Activated CD4-positive, alpha-beta memory T cell treated with anti-CD3 and anti-CD28 coated beads, Interleukin-2, amount 10 ng/mL, durations not matched to agents 7 days and 5 days (primary cell): ENCODE data around the gene PCDHB4. TPM values are rescaled to one million over a fixed set of nuclear protein-coding genes. Genes with fewer than 3 reads are reported as not detected.
"Not testable (repeated sequence)": the region's sequence is repeated elsewhere in the genome, so short reads cannot be mapped to it uniquely, and the experiment has no call there.

Experiments
- CTCF ChIA-PET: fragments of 350-600 bp; sonication (Branson Sonifier 250); formaldehyde crosslinking; loops from one replicate; lab custom pipeline; 2021; ENCODE audit warnings: antibody characterized with exemption, inconsistent platforms; lab: Charles Lee
- POLR2A ChIA-PET: fragments of 350-600 bp; sonication (Branson Sonifier 250); formaldehyde crosslinking; loops from one replicate; lab custom pipeline; 2021; ENCODE audit warnings: antibody characterized with exemption; lab: Charles Lee
- DNase-seq: peaks from one replicate; pipeline ENCODE4 v3.0.0-alpha.2; 2020
- H3K27ac Mint-ChIP-seq: one replicate; pipeline ENCODE4 v1.8.0; 2021; ENCODE audit warnings: mild to moderate bottlenecking, mixed read lengths
- H3K27me3 Mint-ChIP-seq: one replicate; pipeline ENCODE4 v1.8.0; 2021; ENCODE audit warnings: mixed read lengths
- H3K36me3 Mint-ChIP-seq: one replicate; pipeline ENCODE4 v1.8.0; 2021; ENCODE audit warnings: low read depth, mixed read lengths
- H3K4me1 Mint-ChIP-seq: one replicate; pipeline ENCODE4 v1.8.0; 2021; ENCODE audit warnings: mixed read lengths
- H3K4me3 Mint-ChIP-seq: one replicate; pipeline ENCODE4 v1.8.0; 2021; ENCODE audit warnings: mild to moderate bottlenecking, mixed read lengths
- H3K9me3 Mint-ChIP-seq: one replicate; pipeline ENCODE4 v1.8.0; 2021; ENCODE audit warnings: mixed read lengths
- total RNA-seq, 2 experiments: library from RNA; stranded (reverse); gene quantifications; one replicate each; pipeline ENCODE4 v1.2.3, GENCODE V29; 2021

Gene PCDHB4
- total RNA-seq, 2 experiments from 2014 or later = not detected

GRCh38 chr5:141155540-141156374 lies 34.1 kb downstream of the PCDHB4 start:
- DNase-seq = no peak
- ChIA-PET CTCF (no interaction called here), POLR2A (no interaction called here)
- Mint-ChIP-seq H3K36me3 (peaks cover 2% of the 10 kb centered on the region), H3K27ac (no peak overlapping the region), H3K4me1 (no peaks in the 10 kb centered on the region), H3K27me3 (no peaks in the 10 kb centered on the region), H3K9me3 (peaks cover 13% of the 10 kb centered on the region), H3K4me3 (no peak overlapping the region)

GRCh38 chr5:141157356-141157755 lies 35.7 kb downstream of the PCDHB4 start:
- H3K4me3 Mint-ChIP-seq, CTCF ChIA-PET: not testable (repeated sequence)

GRCh38 chr5:141157901-141158300 lies 36.3 kb downstream of the PCDHB4 start:
- POLR2A ChIA-PET, H3K4me1 Mint-ChIP-seq, H3K36me3 Mint-ChIP-seq, H3K27ac Mint-ChIP-seq, CTCF ChIA-PET, DNase-seq, H3K9me3 Mint-ChIP-seq, H3K27me3 Mint-ChIP-seq, H3K4me3 Mint-ChIP-seq: not testable (repeated sequence)

More at GRCh38 chr5:141157356-141157755, 35.7 kb downstream of the PCDHB4 start:
- H3K4me1 Mint-ChIP-seq, DNase-seq, H3K36me3 Mint-ChIP-seq, H3K27ac Mint-ChIP-seq, H3K27me3 Mint-ChIP-seq, POLR2A ChIA-PET, H3K9me3 Mint-ChIP-seq: not testable (repeated sequence)

DNA sequence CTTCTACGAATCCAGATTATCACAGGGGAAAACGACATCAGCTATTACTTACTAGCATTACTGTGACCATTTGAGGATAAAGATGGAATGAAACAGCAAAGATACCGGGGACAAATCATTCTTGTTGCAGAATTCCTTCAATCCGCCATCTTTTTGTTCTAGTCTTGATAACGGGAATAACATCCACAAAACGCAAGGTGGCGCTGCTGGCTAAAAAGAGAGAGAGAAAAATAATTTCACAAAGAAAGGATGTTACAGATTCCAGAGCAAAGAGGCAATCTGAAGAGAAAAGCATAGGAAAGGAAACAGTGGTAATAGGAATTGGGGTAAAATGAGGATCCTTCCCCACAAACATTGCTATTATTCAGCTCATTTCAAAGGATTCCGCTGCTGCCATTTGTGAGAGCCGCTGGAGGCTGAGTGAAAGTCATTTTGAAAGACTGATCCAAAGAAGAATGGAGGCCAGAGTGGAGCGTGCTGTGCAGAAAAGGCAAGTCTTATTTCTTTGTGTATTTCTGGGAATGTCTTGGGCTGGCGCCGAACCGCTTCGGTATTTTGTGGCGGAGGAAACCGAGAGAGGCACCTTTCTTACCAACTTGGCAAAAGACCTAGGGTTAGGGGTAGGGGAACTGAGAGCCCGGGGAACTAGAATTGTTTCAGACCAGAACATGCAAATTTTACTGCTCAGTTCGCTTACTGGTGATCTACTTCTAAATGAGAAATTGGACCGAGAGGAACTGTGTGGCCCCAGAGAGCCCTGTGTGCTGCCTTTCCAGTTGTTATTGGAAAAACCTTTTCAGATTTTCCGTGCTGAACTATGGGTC lies 51.0 kb downstream of the PCDHB4 start, which contains the start of gene PCDHB7:
TSS of gene PCDHB7 (plus strand) at position 264 of the 824 bp plus-strand sequence. CDS start at position 456, 192 bp downstream.
- Mint-ChIP-seq H3K27ac (no peak within 1 kb of the TSS), H3K36me3 (no peaks in the 10 kb centered on the region), H3K27me3 (no peaks in the 10 kb centered on the region), H3K4me1 (no peaks in the 10 kb centered on the region), H3K4me3 (no peak within 1 kb of the TSS), H3K9me3 (peaks cover 11% of the 10 kb centered on the region)
- no peak for DNase-seq
- ChIA-PET CTCF (no interaction called here), POLR2A (no interaction called here)

DNA sequence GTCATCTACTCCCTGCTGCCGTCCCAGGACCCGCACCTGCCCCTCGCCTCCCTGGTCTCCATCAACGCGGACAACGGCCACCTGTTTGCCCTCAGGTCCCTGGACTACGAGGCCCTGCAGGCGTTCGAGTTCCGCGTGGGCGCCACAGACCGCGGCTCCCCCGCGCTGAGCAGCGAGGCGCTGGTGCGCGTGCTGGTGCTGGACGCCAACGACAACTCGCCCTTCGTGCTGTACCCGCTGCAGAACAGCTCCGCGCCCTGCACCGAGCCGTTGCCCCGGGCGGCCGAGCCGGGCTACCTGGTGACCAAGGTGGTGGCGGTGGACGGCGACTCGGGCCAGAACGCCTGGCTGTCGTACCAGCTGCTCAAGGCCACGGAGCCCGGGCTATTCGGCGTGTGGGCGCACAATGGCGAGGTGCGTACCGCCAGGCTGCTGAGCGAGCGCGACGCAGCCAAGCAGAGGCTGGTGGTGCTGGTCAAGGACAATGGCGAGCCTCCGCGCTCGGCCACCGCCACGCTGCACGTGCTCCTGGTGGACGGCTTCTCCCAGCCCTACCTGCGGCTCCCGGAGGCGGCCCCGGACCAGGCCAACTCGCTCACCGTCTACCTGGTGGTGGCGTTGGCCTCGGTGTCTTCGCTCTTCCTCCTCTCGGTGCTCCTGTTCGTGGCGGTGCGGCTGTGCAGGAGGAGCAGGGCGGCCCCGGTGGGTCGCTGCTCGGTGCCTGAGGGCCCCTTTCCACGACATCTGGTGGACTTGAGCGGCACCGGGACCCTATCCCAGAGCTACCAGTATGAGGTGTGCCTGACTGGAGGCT lies 52.9 kb downstream of the PCDHB4 start:
- H3K36me3 Mint-ChIP-seq, CTCF ChIA-PET, H3K27ac Mint-ChIP-seq, H3K4me3 Mint-ChIP-seq, H3K27me3 Mint-ChIP-seq, H3K4me1 Mint-ChIP-seq, POLR2A ChIA-PET, DNase-seq: not testable (repeated sequence)
- peaks cover 11% of the 10 kb centered on the region for H3K9me3 Mint-ChIP-seq

Other genes starting within 250 kb of the PCDHB4 start
- gene PCDHA12, start 246.5 kb upstream of the PCDHB4 start, total RNA-seq = not detected
- not detected for gene PCDHA13, start 239.7 kb upstream of the PCDHB4 start, total RNA-seq
- not detected for gene PCDHAC1, start 195.5 kb upstream of the PCDHB4 start, total RNA-seq
- gene PCDHAC2, start 155.3 kb upstream of the PCDHB4 start, total RNA-seq = not detected
- gene PCDHB1, start 70.4 kb upstream of the PCDHB4 start, total RNA-seq = not detected
- under 1 TPM in 1 of 2 experiments, not detected in 1; 0.20 TPM for gene PCDHB2, start 27.2 kb upstream of the PCDHB4 start, total RNA-seq
- not detected for gene PCDHB3, start 21.3 kb upstream of the PCDHB4 start, total RNA-seq
- not detected for gene PCDHB5, start 13.4 kb downstream of the PCDHB4 start, total RNA-seq
- gene PCDHB6, start 28.2 kb downstream of the PCDHB4 start, total RNA-seq = not detected
- not detected for gene PCDHB7, start 50.8 kb downstream of the PCDHB4 start, total RNA-seq
- not detected for gene PCDHB8, start 56.0 kb downstream of the PCDHB4 start, total RNA-seq
- not detected for gene PCDHB16, start 60.6 kb downstream of the PCDHB4 start, total RNA-seq
- gene PCDHB9, start 65.3 kb downstream of the PCDHB4 start, total RNA-seq = not detected
- gene PCDHB10, start 70.5 kb downstream of the PCDHB4 start, total RNA-seq = not detected
- gene PCDHB11, start 77.8 kb downstream of the PCDHB4 start, total RNA-seq = not detected
- not detected for gene PCDHB12, start 86.9 kb downstream of the PCDHB4 start, total RNA-seq
- gene PCDHB13, start 92.1 kb downstream of the PCDHB4 start, total RNA-seq = not detected
- not detected for gene PCDHB14, start 101.5 kb downstream of the PCDHB4 start, total RNA-seq
- gene PCDHB15, start 123.6 kb downstream of the PCDHB4 start, total RNA-seq = not detected
- under 1 TPM; 0.38 to 0.50 TPM for gene SLC25A2, start 182.2 kb downstream of the PCDHB4 start, total RNA-seq
- 10 to 100 TPM; 74.3 to 75.1 TPM for gene TAF7, start 199.0 kb downstream of the PCDHB4 start, total RNA-seq
- gene PCDHGA1, start 208.7 kb downstream of the PCDHB4 start, total RNA-seq = under 1 TPM in 1 of 2 experiments, not detected in 1; 0.05 TPM
- gene PCDHGA2, start 216.9 kb downstream of the PCDHB4 start, total RNA-seq = under 1 TPM in 1 of 2 experiments, not detected in 1; 0.05 TPM
- not detected for gene PCDHGA3, start 222.0 kb downstream of the PCDHB4 start, total RNA-seq
- under 1 TPM in 1 of 2 experiments, not detected in 1; 0.13 TPM for gene PCDHGB1, start 228.3 kb downstream of the PCDHB4 start, total RNA-seq
- under 1 TPM; 0.08 to 0.10 TPM for gene PCDHGA4, start 233.2 kb downstream of the PCDHB4 start, total RNA-seq
- under 1 TPM; 0.18 to 0.23 TPM for gene PCDHGB2, start 238.2 kb downstream of the PCDHB4 start, total RNA-seq
- not detected for gene PCDHGA5, start 242.3 kb downstream of the PCDHB4 start, total RNA-seq
- under 1 TPM; 0.10 to 0.25 TPM for gene PCDHGB3, start 248.4 kb downstream of the PCDHB4 start, total RNA-seq